GM13977 (cell line): ENCODE data around the gene PTEN.

Source experiments
- DNase-seq: peaks from one replicate; pipeline ENCODE4 v3.0.0; 2012; ENCODE audit warnings: low spot score
- in situ Hi-C: fragments of 300-500 bp; cut with MboI; formaldehyde crosslinking; loops from one replicate; pipeline ENCODE4 v1.12.0; 2022; ENCODE audit warnings: low sequenced_read_pairs, low pct_unique_long_range_greater_than_20kb, mixed read lengths, inconsistent platforms; ENCODE audit not compliant: unreplicated experiment
- TF ChIP-seq, protein P1 (sequence below): IDR thresholded peaks from 2 replicates; pipeline ENCODE4 v1.5.1; 2012; ENCODE audit warnings: mild to moderate bottlenecking, control low read depth; ENCODE audit not compliant: insufficient read depth; ENCODE audit errors: extremely low read depth, missing control alignments

Gene PTEN

GRCh38 chr10:87838650-87839049 lies 24.8 kb upstream of the PTEN start:
- TF ChIP-seq, protein P1, sequence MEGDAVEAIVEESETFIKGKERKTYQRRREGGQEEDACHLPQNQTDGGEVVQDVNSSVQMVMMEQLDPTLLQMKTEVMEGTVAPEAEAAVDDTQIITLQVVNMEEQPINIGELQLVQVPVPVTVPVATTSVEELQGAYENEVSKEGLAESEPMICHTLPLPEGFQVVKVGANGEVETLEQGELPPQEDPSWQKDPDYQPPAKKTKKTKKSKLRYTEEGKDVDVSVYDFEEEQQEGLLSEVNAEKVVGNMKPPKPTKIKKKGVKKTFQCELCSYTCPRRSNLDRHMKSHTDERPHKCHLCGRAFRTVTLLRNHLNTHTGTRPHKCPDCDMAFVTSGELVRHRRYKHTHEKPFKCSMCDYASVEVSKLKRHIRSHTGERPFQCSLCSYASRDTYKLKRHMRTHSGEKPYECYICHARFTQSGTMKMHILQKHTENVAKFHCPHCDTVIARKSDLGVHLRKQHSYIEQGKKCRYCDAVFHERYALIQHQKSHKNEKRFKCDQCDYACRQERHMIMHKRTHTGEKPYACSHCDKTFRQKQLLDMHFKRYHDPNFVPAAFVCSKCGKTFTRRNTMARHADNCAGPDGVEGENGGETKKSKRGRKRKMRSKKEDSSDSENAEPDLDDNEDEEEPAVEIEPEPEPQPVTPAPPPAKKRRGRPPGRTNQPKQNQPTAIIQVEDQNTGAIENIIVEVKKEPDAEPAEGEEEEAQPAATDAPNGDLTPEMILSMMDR, result no peak
- no peak for DNase-seq
- in situ Hi-C loops, result no loop called here

- in situ Hi-C loops, result no loop called here
- TF ChIP-seq, protein P1, result no peak
- no peak for DNase-seq
Measured at GRCh38 chr10:87841186-87841585, 22.2 kb upstream of the PTEN start.

DNA sequence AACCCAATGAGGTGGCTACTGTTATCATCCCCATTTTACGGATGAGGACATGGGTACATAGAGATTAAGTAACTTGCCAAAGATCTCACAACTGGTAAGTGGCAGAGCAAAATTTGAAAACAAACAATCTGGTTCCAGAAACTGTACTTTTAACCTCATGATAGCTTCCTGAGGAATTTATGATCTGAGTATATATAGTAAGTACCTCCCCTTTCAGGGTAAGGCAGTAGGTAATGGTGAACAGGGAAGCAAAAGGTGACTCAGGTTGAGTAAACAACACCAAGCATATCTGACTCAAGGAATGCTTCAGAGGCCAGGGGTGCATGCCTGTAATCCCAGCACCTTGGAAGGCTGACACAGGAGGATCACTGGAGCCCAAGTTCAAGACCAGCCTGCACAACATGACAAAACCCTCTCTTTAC lies 21.2 kb upstream of the PTEN start:
- in situ Hi-C loops, result no loop called here

DNA sequence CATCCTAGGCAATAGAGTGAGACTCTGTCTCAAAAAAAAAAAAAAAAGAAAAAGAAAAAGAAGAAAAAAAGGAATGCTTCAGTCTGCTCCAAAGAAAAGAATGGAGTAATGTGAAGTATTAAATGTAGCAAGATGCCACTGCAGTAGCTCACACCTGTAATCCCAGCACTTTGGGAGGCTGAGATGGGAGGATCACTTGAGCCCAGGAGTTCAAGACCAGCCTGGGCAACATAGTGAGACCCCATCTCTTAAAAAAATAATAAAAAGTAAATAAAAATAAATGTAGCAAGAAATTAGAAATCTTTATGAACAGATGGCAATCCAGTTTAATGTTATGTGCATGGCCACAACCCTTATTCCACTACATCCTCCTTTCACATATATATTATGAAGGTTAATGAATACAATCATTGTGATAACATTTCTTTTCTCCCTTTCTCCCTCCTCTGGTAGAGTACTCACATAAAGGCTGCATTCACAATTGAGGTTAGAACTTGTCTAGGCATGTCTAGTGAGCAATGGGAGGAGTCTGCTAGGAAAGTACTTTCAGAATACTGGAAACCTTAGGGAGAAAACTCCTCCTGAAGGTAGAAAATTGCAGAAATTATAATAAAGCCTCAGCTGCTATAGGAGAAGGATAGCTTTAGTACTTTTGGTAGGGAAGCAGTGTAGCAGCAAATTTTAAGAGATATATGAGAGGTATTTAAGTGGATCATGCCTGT lies 20.5 kb upstream of the PTEN start:
- no peak for DNase-seq
- in situ Hi-C loops, result no loop called here
- TF ChIP-seq, protein P1, result no peak

More for the DNA sequence above, 21.2 kb upstream of the PTEN start:
- TF ChIP-seq, protein P1, result no peak
- no peak for DNase-seq

- TF ChIP-seq, protein P1, result no peak
- DNase-seq, result no peak
- in situ Hi-C loops, result no loop called here
Measured at GRCh38 chr10:87843714-87844113, 19.7 kb upstream of the PTEN start.

- no peak for DNase-seq
- in situ Hi-C loops, result no loop called here
- TF ChIP-seq, protein P1, result no peak
Measured at GRCh38 chr10:87844837-87845623, 18.4 kb upstream of the PTEN start.
